Activated gamma-delta T cell treated with Interleukin-2 at 50 U/mL for 16 hours (primary cell): ENCODE measurements around the gene DCP1B.
"Not testable (repeated sequence)": the region's sequence is repeated elsewhere in the genome, so short reads cannot be mapped to it uniquely, and the experiment has no call there.

ENCODE experiments used
- DNase-seq: peaks from one replicate; pipeline ENCODE4 v3.0.0-alpha.2; 2020

DCP1B gene

DNA sequence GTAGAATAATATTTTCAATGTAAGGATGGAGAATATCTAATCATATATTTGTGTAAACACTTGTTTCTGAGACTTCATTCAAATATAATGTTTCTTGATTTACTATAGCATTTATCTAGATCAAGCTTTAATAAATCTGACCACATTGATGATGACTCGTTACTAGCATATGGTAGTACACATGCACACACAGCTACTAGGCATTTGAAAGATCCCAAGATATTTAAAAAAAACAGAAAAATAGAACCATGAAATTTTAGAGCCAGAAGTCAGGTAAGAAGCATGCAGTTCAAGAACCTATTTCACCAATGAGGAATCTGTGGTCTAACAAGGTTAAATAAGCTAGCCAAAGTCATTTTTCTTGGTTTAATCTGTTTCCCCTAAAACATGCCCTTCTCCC lies 32.0 kb downstream of the DCP1B start:
- no peak for DNase-seq

DNA sequence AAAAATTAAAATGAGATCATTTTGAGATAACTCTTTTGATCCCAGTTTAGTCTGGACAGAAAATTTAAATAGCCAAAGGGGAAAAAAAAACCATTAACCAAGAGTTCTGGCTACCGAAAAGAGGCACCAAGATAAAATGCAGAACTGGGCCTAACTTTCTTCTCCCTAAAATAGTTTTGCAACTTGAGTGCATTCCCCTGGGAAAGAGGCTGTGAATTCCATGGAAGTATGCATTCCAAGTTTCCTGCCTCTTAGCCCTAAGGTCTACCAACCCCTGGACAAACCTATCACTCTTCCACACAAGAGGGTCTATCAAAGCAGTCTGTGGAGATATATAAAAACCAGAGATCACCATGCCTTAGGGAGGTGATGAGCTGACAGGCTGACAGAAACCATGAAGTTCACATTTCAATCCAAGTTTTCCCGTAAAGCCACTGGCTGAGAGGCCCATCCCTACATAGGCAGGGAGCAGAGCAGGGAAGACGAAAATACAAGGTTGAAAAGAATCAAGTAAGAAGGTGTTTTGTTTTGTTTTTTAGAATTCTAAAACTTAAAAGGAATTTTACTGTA lies 33.8 kb downstream of the DCP1B start:
- DNase-seq = no peak

DNA sequence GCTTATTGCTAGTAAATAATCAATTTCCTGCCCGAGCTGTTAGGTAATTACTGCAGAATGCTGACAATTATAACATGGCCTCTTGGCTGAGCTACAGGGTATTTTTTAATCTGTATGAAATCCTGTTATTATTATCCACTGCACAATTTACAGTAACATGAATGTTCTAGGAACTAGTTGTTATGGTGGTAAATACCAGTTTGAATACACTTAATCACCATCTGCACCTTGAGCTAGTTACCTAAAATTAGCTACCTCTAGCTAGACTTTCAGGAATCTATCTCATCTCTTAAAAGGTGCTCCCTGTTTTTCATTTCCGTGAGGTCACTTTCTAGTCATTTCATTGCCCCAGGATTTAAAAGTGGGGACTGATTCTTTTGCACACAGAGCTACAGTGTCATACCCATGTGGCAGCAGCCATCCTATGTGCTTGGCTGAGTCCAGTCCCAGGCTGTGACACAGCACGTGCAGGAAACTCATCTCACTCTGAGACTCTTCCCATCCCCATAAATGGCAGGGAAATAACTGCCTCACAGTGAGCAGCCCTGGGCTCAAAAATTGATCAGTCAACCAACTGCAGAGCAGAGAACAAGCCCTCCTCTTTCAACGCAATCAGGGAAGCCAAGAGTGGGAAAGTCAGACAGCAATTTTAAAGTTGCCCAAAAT lies 37.6 kb downstream of the DCP1B start:
- DNase-seq = no peak

DNA sequence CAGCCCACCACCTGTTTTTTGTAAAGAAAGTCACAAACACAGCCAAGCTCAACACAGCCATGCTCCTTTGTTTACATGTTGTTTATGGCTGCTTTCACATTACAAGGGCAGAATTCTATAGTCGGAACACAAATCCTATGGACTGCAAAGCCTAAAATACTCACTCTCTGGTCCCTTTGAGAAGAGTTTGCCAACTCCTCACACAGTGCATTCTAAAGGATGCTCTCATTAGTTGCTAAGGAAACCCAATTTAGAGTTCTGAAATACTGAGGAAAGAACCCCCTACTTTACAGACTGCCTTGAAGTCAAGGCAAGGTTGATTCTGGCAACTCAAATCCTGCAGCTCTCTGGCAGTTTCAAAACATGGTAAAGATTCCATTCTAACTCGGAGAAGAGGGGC lies 38.3 kb downstream of the DCP1B start:
- no peak for DNase-seq

DNA sequence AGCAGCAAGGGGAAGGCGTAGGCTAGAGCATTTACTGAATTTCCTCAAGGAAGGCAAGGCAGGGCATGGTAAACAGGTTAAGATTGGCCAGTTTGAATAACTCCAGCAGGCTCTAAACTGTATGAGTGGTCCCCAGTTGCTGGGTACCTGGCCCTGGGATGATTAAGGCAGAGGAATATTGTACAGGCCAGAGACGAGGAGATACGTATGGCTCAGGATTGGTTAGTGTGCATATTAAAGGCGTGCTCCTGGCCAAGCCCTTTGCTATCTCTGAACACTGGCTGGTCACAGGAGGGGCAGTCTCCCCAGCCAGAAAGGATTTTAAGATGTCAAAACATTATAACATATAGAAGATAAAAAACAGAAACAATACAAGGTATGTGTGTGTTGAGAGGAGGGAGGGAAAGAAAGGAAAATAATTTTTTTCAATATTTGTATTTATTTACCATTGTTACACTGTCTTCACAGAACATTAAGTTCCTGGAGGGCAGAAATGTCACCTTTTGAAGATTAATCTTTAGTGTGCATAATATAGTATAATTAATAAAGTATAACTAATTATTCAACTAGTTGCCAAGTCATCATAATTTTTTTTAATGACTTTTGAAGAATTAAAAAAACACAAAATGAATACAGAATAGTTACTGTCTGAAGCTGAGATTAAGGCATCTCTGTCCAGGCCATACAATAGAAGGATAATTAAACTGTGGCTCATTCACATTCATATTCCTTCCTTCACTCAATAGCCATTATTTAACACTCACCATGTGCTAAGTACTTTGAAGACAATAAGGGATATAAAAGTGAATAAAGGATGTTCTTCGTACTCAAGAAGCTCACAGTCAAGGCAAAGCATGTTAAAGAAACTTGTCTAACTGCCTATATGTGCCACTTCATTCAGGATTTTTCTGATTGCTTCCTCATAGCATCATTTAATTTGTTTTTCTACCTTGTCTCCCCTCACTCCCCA lies 41.9 kb downstream of the DCP1B start:
- DNase-seq = no peak

DNA sequence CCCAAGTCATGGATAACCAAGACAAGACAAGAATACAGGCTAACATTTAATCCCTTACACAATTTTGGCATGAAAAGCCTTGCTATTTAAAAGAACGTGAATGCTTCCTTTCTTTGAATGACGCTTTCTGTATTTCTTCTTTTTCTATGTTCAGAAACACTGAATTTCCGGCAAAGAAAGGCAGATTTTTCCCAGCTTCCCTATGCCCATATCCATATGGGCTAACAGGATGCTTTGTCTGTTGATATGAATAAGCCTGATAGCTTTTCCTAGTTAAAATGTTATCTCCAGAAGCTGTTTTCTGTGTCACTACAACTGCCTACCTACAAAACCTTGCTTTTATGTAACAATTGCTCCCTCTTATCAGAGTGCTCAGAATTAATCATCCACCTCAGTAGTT lies 47.5 kb downstream of the DCP1B start:
- DNase-seq = no peak

DNA sequence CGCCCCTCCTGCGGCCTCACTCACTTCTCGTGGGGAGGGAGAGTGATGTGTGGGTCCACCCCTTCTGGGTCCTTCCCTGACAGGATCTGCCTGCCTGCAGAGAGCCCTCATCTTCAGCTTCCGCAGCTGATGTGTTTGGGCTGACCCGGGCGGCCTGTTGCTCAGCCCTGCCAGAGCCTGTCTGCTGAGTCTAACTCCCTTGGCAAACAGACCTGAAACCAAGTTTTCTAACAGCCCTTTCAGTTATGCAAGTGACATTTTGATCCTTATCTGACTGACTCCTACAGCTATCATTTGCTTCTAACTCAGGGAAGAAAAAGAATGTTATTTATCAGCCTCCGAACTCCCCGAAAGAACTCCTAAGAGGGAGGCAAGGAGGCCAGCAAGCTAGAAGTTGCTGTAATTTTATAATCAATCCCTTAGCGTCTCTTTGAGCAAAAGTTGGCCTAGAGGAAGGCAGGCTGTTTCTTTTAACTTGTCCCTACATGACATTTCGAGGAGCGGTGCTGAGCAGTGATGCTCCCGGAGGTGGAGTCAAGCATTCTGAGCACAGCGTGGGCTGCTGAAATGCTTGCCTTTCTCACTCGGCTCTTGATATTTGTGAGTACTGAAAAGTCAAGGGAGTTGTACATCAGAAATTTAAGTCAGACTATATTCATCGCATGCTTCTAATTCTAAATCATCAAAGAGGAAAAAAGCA lies 54.3 kb downstream of the DCP1B start:
- DNase-seq = no peak

DNA sequence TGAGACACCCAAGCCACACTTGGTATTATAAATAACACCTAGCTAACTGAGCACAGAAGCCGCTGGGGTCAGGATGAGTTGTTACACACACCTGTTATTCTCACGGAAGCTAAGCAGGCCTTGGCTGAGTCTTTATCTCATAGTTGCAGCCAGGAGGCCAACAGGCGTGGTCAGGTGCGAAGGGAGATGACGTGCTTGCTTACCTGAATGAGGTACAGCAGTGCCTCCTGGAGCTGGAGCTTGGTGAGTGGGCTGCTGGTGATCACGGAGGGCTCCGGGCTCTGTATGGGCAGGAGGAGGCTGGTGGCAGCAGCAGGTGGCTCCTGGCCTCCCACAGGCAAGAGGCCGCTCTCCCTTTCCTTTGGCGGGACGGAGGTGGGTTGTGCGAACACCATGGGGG lies 55.4 kb downstream of the DCP1B start:
- DNase-seq = no peak

DNA sequence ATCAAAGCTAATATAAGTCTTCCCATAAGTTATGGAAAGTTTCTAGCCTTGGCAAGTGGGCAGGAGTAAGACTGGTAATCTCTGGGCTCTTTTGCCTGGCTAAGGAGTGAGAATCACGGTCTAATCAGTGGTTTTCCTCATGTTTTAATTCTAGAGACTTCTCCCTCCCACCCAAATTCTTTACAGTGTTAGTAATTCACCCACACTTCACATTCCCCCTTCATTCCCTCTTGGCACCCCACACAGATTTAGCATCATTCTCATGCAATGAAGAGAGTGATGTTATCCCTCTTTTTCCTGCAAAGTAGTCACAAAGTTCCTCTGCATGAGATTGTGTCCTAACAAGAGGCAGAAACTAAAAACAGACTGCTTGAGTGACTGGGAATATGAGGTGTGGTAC lies 57.2 kb downstream of the DCP1B start:
- DNase-seq = no peak

DNA sequence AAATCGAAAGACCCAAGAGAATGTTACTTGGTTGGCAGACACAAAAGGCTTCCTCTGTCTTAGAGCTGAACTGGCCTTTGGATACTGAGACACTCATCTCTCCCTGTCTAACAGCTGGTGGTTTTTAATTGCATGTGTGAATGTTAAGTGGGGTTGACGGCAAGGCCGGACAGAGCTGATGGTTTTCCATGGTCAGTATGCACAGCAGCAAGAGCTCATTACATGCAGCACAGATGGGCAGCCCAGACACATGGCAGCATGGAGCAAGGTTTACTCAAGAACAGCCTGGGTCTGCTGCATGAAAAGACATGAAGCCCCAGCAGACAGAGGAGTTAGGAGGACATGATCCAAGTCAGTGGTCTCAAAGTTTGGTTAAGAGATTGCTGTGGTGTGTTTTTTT lies 58.0 kb downstream of the DCP1B start:
- no peak for DNase-seq

DNA sequence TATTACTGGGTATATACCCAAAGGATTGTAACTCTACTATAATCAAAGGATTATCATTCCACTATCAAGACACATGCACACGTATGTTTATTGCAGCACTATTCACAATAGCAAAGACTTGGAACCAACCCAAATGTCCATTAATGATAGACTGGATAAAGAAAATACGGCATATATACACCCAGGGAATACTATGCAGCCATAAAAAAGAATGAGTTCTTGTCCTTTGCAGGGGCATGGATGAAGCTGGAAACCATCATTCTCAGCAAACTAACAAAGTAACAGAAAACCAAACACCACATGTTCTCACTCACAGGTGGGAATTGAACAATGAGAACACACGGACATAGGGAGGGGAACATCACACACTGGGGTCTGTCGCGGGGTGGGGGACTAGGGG lies 58.8 kb downstream of the DCP1B start:
- DNase-seq = not testable (repeated sequence)

DNA sequence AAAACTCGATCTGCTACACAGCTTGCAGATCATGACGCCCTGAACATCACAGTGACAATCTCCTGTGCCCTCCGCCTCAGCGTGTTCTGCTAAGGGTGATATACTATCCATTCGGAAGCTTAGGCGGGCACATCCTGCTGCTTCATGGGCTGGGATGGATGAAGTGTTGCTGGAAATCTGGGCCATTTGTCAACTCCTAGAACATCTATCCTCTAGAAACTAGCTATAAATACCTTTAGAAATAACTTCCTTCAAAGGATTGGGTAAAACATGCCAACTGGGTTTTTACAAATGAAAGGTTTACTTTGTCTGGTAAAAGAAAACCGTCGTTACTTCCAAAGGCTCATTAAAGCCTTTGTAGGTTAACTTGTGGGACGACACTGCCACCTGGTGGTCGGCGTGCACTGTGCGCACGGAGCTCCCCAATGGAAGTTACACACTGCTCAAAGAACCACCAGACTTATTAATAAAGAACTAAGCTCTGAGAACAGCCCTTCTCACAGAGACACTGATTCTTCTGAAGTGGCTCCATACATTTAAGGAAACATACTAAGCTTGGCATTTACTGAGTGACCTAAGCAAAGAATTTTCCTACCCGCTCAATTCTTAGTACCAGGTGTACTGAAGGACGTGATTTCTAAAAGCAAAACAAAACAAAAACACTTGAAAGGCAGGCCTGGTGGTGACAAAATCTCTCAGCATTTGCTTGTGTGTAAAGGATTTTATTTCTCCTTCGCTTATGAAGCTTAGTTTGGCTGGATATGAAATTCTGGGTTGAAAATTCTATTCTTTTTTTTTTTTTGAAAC lies 64.3 kb downstream of the DCP1B start:
- peak; percentile 91 for DNase-seq

DNA sequence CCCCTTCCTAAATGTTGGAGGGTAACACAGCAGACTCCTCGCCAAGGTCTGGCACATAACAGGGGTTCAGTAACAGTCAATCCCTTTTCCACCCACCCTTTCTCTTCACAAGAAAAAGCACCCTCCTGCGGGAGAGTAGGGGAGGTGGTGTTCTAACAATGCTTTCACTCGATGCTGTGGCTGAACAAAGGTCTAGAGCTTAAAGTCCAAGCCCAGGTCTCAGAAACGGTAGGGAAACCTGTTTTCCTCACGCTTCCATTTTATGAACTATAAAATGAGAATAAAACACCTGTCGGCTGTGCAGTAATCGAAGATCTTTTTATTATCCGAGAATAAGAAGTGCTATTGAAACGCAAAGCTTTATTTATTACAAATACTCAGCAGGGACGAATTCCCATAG lies 64.9 kb downstream of the DCP1B start:
- DNase-seq = no peak

DNA sequence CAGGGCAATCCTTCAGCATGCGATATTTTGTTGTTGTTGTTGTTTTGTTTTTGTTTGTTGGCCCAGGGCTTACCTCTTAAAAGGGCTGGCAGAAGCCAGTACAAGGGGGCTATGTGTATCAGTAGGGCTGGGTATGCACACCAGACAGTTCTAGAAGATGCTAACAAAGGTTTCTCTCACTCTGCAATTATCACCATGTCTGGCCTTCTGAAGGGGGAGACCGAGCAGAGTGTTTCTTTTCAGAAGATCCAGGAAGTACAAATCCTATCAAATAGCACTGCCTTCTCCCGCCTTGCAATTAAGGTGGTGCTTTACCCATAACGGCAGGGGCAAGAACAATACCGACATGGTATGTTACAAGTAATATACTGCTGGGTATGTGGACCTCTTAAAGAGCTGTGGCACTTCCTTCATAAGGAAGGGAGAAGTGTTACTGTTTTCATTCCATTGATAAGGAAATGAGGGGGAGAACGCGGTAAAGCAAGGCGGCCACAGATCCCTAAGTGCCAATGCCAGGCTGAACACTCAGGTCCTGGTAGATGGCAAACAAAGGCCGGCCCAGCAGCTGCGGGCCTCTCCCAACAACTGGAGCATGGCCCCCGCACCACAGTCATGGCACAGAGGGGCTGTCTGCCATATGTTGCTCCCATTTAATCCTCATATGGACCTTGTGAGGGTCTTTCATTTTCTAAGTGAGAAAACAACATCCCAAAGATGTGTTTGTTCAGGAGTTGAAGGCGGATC lies 66.6 kb downstream of the DCP1B start:
- DNase-seq = no peak

DNA sequence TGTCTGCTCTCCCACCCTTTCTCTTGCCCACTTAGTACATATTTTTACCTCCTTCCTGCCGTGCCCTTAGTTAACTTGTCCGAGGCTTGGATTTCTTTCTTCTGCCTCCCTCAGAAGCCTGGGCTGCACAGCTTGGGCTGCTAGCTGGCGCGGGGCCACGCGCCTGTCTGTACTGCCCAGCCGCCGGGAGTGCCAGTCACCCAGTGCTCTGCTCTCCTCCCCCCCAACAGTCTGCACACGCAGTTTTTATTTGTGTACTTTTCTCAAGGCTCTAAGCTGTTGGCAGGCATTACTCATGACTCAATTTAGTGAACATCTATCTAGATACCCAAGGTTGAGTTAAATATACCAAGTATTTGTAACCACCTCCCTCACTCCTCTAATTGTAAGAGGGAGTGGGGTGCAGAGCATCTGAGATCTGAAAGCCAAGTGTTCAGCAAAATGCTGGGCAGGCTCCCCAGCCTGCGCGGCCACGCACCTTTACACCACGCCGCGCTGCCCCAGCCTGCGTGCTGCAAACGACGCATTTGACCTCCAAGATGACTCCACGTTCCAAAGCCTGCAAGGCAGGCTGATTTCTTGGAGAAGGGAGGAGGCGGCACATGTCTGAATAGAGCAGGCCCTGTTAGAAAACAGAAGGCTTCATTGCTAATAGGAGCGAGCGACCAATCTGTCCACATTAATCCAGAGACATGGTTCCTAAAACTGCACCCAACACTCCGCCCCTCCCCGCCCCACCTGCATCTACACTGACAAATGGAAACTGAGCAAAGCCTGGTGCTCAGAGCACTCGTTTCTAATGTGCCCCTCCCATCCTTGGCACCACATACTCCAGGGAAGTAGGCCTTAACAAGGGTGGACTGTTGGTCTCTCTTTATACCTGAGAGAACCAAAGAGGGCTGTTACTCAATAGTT lies 67.6 kb downstream of the DCP1B start:
- DNase-seq = no peak

DNA sequence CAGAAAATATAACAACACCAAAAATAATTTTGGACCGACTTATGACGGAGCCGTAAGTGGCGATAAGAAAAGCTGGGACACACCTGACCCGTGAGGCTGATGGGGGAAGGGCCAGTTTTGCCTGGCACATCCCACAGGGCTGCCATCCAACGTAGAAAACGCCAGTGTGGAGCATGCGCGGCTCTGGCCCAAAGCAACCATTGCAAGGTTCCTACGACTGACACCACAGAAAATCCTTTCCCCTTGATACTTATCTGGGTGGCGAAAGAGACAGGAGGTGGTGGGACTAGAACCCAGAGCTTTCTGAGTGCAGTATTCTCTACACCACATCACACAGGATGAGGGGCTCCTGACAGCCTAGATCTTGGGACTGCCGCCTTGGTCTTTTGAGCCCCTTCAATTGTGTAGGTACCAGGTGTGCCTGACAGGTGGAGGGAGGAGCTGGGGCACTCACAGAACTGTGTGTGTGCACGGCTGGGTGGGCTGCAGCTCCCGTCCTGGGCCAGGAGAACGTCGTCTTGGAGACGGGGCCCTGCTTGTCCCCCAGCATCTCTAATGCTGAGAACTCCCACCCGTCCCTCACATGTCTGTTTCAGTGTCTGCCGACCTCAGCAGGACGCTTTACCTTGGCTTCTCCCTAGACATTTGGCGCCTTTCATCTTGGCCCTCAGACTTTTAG lies 68.4 kb downstream of the DCP1B start:
- DNase-seq = no peak

DNA sequence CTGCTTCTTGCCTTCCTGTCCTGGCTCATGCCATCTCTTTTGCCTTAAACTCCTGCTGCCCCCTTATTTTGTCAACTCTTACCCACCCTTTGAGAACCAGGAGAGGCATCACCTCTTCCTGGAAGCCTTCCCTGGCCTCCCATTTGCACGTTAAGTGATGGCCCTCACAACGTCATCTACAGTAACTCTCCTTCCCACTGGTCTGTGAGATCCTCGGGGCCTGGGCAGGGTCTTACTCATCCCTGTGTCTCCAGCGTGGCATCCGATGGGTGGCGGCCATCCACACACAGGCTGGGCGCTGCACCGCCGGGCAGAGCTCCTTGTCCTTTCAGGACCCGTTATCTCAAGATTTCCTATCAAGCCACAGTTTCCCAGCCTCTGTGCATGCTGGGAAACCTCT lies 69.0 kb downstream of the DCP1B start:
- DNase-seq = no peak

DNA sequence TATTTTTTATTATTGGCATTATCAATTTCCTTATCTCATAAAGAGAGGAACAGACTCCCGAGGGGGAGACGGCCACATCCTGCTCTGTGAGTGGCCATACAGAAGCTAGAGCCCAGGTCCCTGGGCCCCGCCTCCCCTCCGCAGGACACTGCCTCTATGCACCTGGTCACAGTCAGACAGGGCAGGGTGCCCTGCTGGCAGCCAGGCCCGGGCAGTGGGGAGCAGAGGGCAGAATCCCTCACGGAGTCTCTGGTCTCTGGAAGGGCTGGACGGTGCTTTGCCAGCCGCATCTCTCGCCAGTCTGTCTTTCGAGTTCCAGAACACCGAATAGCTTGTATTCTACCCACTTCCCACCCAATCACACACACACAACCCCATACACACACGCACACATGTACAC lies 69.4 kb downstream of the DCP1B start:
- DNase-seq = no peak

DNA sequence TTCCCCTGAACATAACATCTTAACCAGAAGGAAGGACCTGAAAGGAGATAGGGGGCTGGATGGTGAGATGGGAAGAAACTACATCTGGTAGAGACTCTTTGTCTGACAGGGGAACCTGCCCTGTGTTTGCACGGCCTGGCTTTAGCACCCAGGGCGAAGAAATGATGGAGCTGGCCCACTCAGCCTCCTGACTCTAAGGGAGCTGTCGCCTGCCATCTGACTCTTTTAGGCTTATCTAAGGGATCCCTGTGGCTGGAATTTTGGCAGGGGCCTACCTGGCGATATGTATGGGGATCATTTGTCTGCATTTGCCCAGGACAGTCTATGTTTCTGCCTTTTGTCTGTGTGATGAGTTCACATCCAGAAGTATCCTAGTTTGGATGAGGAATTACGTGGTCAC lies 70.2 kb downstream of the DCP1B start:
- no peak for DNase-seq
